BJ (cell line): Measurements from ENCODE around the gene ALDH1L1. TPM values are rescaled to one million over a fixed set of nuclear protein-coding genes. Genes with fewer than 3 reads are reported as not detected.

Experiments
- CTCF ChIA-PET: fragments of 350-600 bp; formaldehyde crosslinking; extraction: SDS; loops from one replicate; lab custom pipeline; 2021; ENCODE audit warnings: antibody characterized with exemption, inconsistent platforms; lab: Yijun Ruan, JAX
- POLR2A ChIA-PET: fragments of 300-600 bp; sonication (Branson Sonifier 250); formaldehyde crosslinking; extraction: SDS; loops from one replicate; lab custom pipeline; 2021; ENCODE audit warnings: antibody characterized with exemption; lab: Charles Lee
- DNase-seq: peaks from one replicate; pipeline ENCODE4 v3.0.0-alpha.2; 2011; ENCODE audit warnings: low read depth
- H3K27me3 ChIP-seq: 2 replicates; pipeline ENCODE4 v1.6.0; 2011; ENCODE audit warnings: low read length; ENCODE audit not compliant: control insufficient read depth, insufficient read depth
- H3K36me3 ChIP-seq: 2 replicates; pipeline ENCODE4 v1.5.1; 2011; ENCODE audit warnings: low read length; ENCODE audit not compliant: control insufficient read depth, insufficient read depth
- H3K4me3 ChIP-seq: 2 replicates; pipeline ENCODE4 v1.5.1; 2011; ENCODE audit warnings: low read depth, mild to moderate bottlenecking, control low read depth, low read length
- polyA plus RNA-seq: library from polyadenylated mRNA; depleted of rRNA; stranded (reverse); fragments of >200 nt; gene quantifications from 2 replicates; pipeline ENCODE4 v1.2.3, GENCODE V29; 2011
- TF ChIP-seq, protein P1 (sequence below): IDR thresholded peaks from 2 replicates; pipeline ENCODE4 v1.5.1; 2011; ENCODE audit warnings: low read depth, mild to moderate bottlenecking, control low read depth, inconsistent platforms, low read length, moderate library complexity; ENCODE audit not compliant: insufficient read depth

The ALDH1L1 gene
- polyA plus RNA-seq, 1 experiment: 0.37 TPM

DNA sequence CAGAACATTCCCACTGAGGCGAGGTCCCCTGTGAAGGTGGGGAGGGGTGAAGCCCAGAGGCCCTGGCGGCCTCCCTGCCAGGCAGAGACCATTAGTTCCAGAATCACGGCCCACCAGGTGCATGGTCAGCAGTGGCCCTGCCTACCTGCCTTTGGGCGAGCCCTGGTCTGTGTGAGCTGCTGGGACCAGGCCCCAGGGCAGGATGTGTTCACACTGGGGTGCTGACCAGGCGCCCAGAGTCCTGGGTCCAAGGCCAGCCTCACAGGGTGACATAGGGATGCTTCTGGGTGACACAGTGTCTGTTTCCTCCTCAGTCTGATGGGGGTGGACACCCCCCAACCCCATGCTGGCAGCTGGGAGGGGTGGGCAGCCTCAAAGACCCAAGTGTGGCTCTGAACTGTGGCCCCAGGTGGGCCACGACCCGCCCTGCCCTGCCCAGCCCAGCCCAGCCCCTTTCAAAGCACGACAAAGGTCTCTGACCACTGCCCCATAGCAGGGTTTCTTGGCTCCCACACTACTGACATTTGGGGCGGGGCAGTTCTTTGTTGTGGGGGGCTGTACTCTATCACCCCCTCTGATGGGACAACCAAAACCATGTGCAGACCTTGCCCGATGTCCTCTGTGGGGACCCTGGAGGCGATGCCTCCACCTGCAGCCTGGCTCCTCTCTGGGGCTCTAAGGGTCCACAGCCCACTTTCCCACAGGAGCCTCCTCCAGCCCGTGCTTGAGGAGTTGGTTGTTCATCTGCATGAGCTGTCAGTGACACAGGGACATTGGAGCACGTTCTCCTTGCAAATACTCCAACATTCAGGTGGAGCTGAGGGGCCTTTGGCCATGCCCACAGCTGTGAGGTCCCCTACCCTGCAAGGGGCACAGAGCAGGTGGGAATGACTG is 51.6 kb downstream of the ALDH1L1 start:
- Histone ChIP-seq H3K36me3 (no peaks in the 10 kb centered on the region), H3K27me3 (peaks cover 12% of the 10 kb centered on the region), H3K4me3 (no peak overlapping the region)
- ChIA-PET POLR2A (no interaction called here), CTCF (interaction anchor here (0.9 kb wide), 1 partner anchor 260 kb away, joined by 3 read pairs; no protein-coding TSS in a partner anchor)
- DNase-seq: no peak
- TF ChIP-seq, protein P1, sequence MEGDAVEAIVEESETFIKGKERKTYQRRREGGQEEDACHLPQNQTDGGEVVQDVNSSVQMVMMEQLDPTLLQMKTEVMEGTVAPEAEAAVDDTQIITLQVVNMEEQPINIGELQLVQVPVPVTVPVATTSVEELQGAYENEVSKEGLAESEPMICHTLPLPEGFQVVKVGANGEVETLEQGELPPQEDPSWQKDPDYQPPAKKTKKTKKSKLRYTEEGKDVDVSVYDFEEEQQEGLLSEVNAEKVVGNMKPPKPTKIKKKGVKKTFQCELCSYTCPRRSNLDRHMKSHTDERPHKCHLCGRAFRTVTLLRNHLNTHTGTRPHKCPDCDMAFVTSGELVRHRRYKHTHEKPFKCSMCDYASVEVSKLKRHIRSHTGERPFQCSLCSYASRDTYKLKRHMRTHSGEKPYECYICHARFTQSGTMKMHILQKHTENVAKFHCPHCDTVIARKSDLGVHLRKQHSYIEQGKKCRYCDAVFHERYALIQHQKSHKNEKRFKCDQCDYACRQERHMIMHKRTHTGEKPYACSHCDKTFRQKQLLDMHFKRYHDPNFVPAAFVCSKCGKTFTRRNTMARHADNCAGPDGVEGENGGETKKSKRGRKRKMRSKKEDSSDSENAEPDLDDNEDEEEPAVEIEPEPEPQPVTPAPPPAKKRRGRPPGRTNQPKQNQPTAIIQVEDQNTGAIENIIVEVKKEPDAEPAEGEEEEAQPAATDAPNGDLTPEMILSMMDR: no peak

DNA sequence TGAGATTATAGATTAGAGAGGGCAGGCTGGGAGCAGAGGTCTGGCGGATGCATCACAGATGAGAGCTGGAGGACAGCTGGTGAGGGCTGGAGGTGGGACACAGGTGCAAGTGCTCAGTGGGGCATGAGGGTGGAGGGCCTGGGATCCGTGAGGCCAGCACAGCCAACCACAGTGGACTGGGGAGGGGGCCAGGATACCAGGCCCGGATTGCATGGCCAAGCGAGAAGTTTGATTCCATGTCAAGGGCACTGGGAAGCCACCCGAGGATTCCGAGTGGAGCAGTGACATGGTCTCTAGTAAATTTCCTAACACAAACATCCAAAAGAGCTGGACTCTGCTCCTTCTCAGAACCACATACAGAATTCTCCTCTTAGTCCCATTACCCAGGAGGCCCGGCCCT is 52.5 kb downstream of the ALDH1L1 start:
- Histone ChIP-seq H3K27me3 (peaks cover 9% of the 10 kb centered on the region), H3K36me3 (no peaks in the 10 kb centered on the region), H3K4me3 (no peak overlapping the region)
- ChIA-PET CTCF (no interaction called here), POLR2A (no interaction called here)
- DNase-seq: no peak
- TF ChIP-seq, protein P1: no peak

GRCh38 chr3:126127452-126127851 is 52.9 kb downstream of the ALDH1L1 start:
- ChIA-PET POLR2A (no interaction called here), CTCF (no interaction called here)
- TF ChIP-seq, protein P1: no peak
- DNase-seq: no peak
- no peaks in the 10 kb centered on the region for H3K36me3 ChIP-seq
- H3K27me3 ChIP-seq: peaks cover 9% of the 10 kb centered on the region
- H3K4me3 ChIP-seq: no peak overlapping the region

DNA sequence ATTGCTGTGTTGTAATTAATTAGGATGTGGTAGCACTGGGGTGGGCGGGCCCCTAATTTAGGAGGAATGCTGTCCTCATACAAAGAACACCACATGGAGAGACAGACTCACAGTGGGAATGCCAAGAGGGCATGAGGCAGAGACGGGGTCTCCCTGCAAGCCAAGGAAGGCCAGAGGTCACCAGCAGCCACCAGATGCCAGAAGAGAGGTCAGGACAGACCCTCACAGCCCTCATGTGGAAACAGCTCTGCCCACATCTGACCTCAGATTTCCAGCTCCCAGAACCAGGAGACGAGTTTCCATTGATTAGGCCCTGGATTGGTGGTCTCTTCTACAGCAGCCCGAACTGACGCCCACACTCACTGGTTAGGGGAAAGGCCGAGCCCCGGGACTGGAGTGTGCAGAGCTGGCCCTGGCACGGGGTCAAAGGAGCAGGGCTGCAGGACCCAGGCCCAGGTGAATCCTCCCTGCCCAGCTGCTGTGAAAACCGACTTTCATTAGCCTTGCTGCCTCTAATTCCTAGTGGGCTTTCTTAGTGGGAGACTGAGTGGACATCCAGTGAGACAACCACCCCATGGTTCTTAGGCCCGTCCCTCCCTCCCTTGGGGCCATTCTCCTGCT is 53.5 kb downstream of the ALDH1L1 start:
- ChIA-PET CTCF (interaction anchor here (0.6 kb wide), 1 partner anchor 13 kb away, joined by 3 read pairs; no protein-coding TSS in a partner anchor), POLR2A (no interaction called here)
- no peak overlapping the region for H3K4me3 ChIP-seq
- no peak for DNase-seq
- TF ChIP-seq, protein P1: no peak
- H3K36me3 ChIP-seq: no peaks in the 10 kb centered on the region
- H3K27me3 ChIP-seq: peaks cover 6% of the 10 kb centered on the region

DNA sequence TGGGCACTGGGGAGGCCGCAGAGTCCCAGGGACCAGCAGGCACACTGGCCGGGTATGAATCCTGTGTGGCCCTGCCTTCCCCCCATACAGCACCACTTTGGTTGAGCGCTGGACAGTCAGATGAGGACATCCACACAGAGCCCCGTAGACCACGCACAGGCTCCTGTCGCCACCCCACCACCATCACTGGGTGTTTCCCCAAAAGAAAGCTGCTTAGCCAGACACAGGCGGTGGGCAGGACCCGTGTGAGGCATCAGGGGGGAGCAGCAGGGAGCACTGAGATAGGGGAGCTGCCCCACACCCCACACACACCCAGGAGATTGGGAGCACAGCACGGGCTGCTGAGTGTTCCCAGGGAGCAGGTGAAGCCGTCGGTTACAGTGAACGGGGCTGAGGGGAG is 54.1 kb downstream of the ALDH1L1 start:
- TF ChIP-seq, protein P1: no peak
- peaks cover 4% of the 10 kb centered on the region for H3K27me3 ChIP-seq
- POLR2A ChIA-PET: no interaction called here
- H3K4me3 ChIP-seq: no peak overlapping the region
- DNase-seq: no peak
- CTCF ChIA-PET: interaction anchor here (0.6 to 3.3 kb wide), 2 partner anchors 8 to 14 kb away, joined by 3 to 18 read pairs; no protein-coding TSS in a partner anchor
- H3K36me3 ChIP-seq: no peaks in the 10 kb centered on the region
